Endothelial cell of umbilical vein (primary cell): ENCODE data around the gene SPRED1. TPM values are rescaled to one million over a fixed set of nuclear protein-coding genes. Genes with fewer than 3 reads are reported as not detected.

Source experiments
- BruUV-seq: library from RNA; stranded (reverse); fragments of 400-500 nt; replicated peaks from 2 replicates; lab custom pipeline; 2021; lab: Mats Ljungman, UMichigan
- CTCF ChIA-PET: fragments of 300-600, 350-600 bp; sonication (Branson Sonifier 250); formaldehyde crosslinking; loops from one replicate; lab custom pipeline; 2021; ENCODE audit warnings: antibody characterized with exemption, inconsistent platforms; lab: Charles Lee
- POLR2A ChIA-PET: fragments of 300-600, 350-600 bp; sonication (Branson Sonifier 250); formaldehyde crosslinking; loops from one replicate; lab custom pipeline; 2021; ENCODE audit warnings: antibody characterized with exemption, inconsistent platforms; lab: Charles Lee
- DNase-seq: peaks from one replicate; pipeline ENCODE4 v3.0.0-alpha.2; 2011; ENCODE audit warnings: low read depth, low spot score
- FAIRE-seq: peaks from 2 replicates; lab custom pipeline; 2011; peaks lifted over from hg19 to GRCh38; lab: Jason Lieb, UNC
- H2AFZ ChIP-seq: 2 replicates; pipeline ENCODE4 v1.6.0; 2012; ENCODE audit warnings: low read depth, low read length, control low read depth, inconsistent platforms
- H3K27ac ChIP-seq: 2 replicates; pipeline ENCODE4 v1.5.1; 2011; ENCODE audit warnings: low read depth, mild to moderate bottlenecking, control low read depth, low read length, moderate library complexity; ENCODE audit not compliant: insufficient read depth
- H3K27me3 ChIP-seq, 2 experiments: 2 replicates each; pipeline versions ENCODE4 v1.6.0 to v1.6.1; 2011; ENCODE audit warnings: low read length in 2 of 2, mixed read lengths in 1 of 2; ENCODE audit not compliant: control insufficient read depth in 2 of 2, insufficient read depth in 2 of 2
- H3K36me3 ChIP-seq, 2 experiments: 2 replicates in 1 of 2; 3 replicates in 1 of 2; pipeline ENCODE4 v1.5.1; 2011; ENCODE audit warnings: low read length in 2 of 2, mild to moderate bottlenecking in 1 of 2, moderate library complexity in 1 of 2; ENCODE audit not compliant: control insufficient read depth in 2 of 2, insufficient read depth in 2 of 2; ENCODE audit errors: extremely low read depth in 1 of 2
- H3K4me1 ChIP-seq: 3 replicates; pipeline ENCODE4 v1.5.1; 2011; ENCODE audit warnings: mild to moderate bottlenecking, low read length; ENCODE audit not compliant: control insufficient read depth, insufficient read depth; ENCODE audit errors: extremely low read depth
- H3K4me2 ChIP-seq: 2 replicates; pipeline ENCODE4 v1.6.1; 2011; ENCODE audit warnings: low read length, control low read depth, mixed read lengths; ENCODE audit not compliant: insufficient read depth
- H3K4me3 ChIP-seq, 3 experiments: fragments of 200-600 bp in 1 of 3; sonication (generic), shearing (Covaris generic) in 1 of 3; replicated peaks in 1 of 3; 2 replicates each; pipeline ENCODE4 v1.5.1; 2011 to 2016; ENCODE audit warnings: control low read depth in 3 of 3, low read length in 3 of 3, mild to moderate bottlenecking in 2 of 3, inconsistent platforms in 1 of 3, low read depth in 1 of 3, moderate library complexity in 1 of 3; ENCODE audit not compliant: insufficient read depth in 1 of 3
- H3K79me2 ChIP-seq: 2 replicates; pipeline ENCODE4 v1.6.0; 2012; ENCODE audit warnings: low read length, inconsistent platforms; ENCODE audit not compliant: control insufficient read depth, insufficient read depth
- H3K9ac ChIP-seq: replicated peaks from 2 replicates; pipeline ENCODE3; 2011; ENCODE audit warnings: low read length, control low read depth; ENCODE audit not compliant: insufficient read depth; ENCODE audit errors: extremely low read depth
- H3K9me1 ChIP-seq: replicated peaks from 3 replicates; pipeline ENCODE4 v1.6.0; 2011; ENCODE audit warnings: mild to moderate bottlenecking, low read length; ENCODE audit not compliant: control insufficient read depth, insufficient read depth; ENCODE audit errors: extremely low read depth
- H3K9me3 ChIP-seq: replicated peaks from 2 replicates; pipeline ENCODE4 v1.5.1; 2012; ENCODE audit warnings: low read length, inconsistent platforms; ENCODE audit not compliant: control insufficient read depth, insufficient read depth
- H4K20me1 ChIP-seq: replicated peaks from 2 replicates; pipeline ENCODE3; 2011; ENCODE audit warnings: mild to moderate bottlenecking, low read length; ENCODE audit not compliant: control insufficient read depth, insufficient read depth; ENCODE audit errors: extremely low read depth
- EZH2 ChIP-seq: IDR thresholded peaks from 2 replicates; pipeline ENCODE4 v1.6.1; 2012; ENCODE audit warnings: borderline replicate concordance, low read depth, mild to moderate bottlenecking, moderate library complexity, low read length, inconsistent platforms; ENCODE audit not compliant: severe bottlenecking
- FOS ChIP-seq: IDR thresholded peaks from 2 replicates; pipeline ENCODE4 v1.6.1; 2011; ENCODE audit warnings: mild to moderate bottlenecking, low read length, moderate library complexity, borderline replicate concordance; ENCODE audit not compliant: insufficient read depth
- GATA2 ChIP-seq: IDR thresholded peaks from 2 replicates; pipeline ENCODE4 v1.7.0; 2011; ENCODE audit warnings: low read depth, mild to moderate bottlenecking, moderate library complexity, mixed read lengths, low read length; ENCODE audit not compliant: insufficient read length, insufficient read depth
- JUN ChIP-seq: IDR thresholded peaks from 2 replicates; pipeline ENCODE4 v1.6.1; 2011; ENCODE audit warnings: borderline replicate concordance, low read depth; ENCODE audit not compliant: insufficient read length, insufficient read depth
- MYC ChIP-seq: IDR thresholded peaks from one replicate; pipeline ENCODE4 v1.6.1; 2011; ENCODE audit warnings: mild to moderate bottlenecking, low read depth, low read length
- POLR2A ChIP-seq: IDR thresholded peaks from 2 replicates; pipeline ENCODE4 v1.6.1; 2012; ENCODE audit warnings: low read depth, mild to moderate bottlenecking, control low read depth, low read length
- POLR2AphosphoS5 ChIP-seq: IDR thresholded peaks from 2 replicates; pipeline ENCODE4 v1.6.1; 2012; ENCODE audit warnings: low read depth, mild to moderate bottlenecking, control low read depth, low read length, moderate library complexity; ENCODE audit not compliant: insufficient read depth
- dilution Hi-C: fragments of 300-500 bp; cut with MboI; formaldehyde crosslinking; loops from one replicate; pipeline ENCODE4 v1.15.0; 2019; ENCODE audit warnings: low sequenced_read_pairs; ENCODE audit not compliant: extremely low pct_ligation_motif_present
- intact Hi-C: fragments of 100-400 bp; cut with micrococcal nuclease; formaldehyde crosslinking; loops from one replicate; pipeline ENCODE4 v1.10.0; 2022
- polyA plus RNA-seq, 4 experiments: library from polyadenylated mRNA; depleted of rRNA in 3 of 4; stranded (reverse) in 3 of 4; unstranded in 1 of 4; fragments of >200 nt; gene quantifications; 2 replicates each; pipeline versions ENCODE4 v1.2.1 to v1.2.3, GENCODE V29; 2011 to 2012; ENCODE audit warnings: missing spikeins in 1 of 4
- total RNA-seq: library from RNA; stranded (reverse); gene quantifications from 2 replicates; pipeline ENCODE4 v1.2.3, GENCODE V29; 2021
- TF ChIP-seq, protein P1 (sequence below): IDR thresholded peaks from 2 replicates; pipeline ENCODE4 v1.6.1; 2011; ENCODE audit not compliant: insufficient read depth, insufficient read length
- TF ChIP-seq, protein P2 (sequence below), 2 donors: IDR thresholded peaks; 1 replicate in 1 of 2; 2 replicates in 1 of 2; pipeline ENCODE4 v1.5.1; 2011; ENCODE audit warnings: low read length in 2 of 2, mild to moderate bottlenecking in 2 of 2, moderate library complexity in 2 of 2, control low read depth in 1 of 2, inconsistent platforms in 1 of 2, low read depth in 1 of 2; ENCODE audit not compliant: insufficient read depth in 1 of 2; ENCODE audit errors: extremely low read depth in 1 of 2

SPRED1 gene
- total and polyA plus RNA-seq, 2 donors (not counting 3 experiments of a cell fraction or from before 2014, with no cell fraction given), result 1.3 to 10.7 TPM

DNA sequence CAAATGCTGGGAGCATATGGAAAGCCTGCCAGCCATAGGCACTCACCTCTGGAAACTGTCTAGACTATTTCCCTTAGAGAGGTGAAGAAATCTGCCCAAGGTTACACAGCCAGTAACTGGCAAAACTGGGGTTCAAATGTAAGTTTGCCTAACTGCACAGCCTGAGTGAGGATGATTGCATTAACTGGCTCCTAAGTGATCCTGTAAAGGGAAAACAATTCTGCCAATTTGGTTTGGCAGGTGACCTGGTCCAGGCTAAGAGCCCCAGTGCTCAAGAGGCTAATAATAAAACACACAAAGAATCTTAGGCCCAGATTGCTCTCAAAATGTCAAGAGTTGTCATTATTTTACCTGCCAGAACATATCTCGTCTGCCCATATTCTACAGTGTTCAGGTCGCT is 43.9 kb upstream of the SPRED1 start:
- H3K9me3 ChIP-seq, result no peaks in the 10 kb centered on the region
- no peak overlapping the region for H3K4me2 ChIP-seq
- H4K20me1 ChIP-seq, result no peaks in the 10 kb centered on the region
- no peaks in the 10 kb centered on the region for H3K36me3 ChIP-seq
- H3K9me1 ChIP-seq, result no peaks in the 10 kb centered on the region
- intact Hi-C loops (no loop called here), dilution Hi-C loops (no loop called here)
- BruUV-seq, result no TSS peak
- no peak overlapping the region for H3K9ac ChIP-seq
- H3K4me1 ChIP-seq, result no peaks in the 10 kb centered on the region
- TF ChIP-seq, protein P1, sequence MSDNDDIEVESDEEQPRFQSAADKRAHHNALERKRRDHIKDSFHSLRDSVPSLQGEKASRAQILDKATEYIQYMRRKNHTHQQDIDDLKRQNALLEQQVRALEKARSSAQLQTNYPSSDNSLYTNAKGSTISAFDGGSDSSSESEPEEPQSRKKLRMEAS, result no peak
- TF ChIP-seq, protein P2, sequence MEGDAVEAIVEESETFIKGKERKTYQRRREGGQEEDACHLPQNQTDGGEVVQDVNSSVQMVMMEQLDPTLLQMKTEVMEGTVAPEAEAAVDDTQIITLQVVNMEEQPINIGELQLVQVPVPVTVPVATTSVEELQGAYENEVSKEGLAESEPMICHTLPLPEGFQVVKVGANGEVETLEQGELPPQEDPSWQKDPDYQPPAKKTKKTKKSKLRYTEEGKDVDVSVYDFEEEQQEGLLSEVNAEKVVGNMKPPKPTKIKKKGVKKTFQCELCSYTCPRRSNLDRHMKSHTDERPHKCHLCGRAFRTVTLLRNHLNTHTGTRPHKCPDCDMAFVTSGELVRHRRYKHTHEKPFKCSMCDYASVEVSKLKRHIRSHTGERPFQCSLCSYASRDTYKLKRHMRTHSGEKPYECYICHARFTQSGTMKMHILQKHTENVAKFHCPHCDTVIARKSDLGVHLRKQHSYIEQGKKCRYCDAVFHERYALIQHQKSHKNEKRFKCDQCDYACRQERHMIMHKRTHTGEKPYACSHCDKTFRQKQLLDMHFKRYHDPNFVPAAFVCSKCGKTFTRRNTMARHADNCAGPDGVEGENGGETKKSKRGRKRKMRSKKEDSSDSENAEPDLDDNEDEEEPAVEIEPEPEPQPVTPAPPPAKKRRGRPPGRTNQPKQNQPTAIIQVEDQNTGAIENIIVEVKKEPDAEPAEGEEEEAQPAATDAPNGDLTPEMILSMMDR (IDR thresholded peaks at IDR 0.05; ENCODE audit: extremely low read depth in 1 of 2, insufficient read depth in 1 of 2, low read depth in 1 of 2, low read length in 2 of 2), result no peak
- TF ChIP-seq POLR2A (no peak), EZH2 (no peak), POLR2AphosphoS5 (no peak), MYC (no peak), JUN (no peak), GATA2 (no peak), FOS (no peak)
- FAIRE-seq (no peak), DNase-seq (no peak)
- ChIA-PET CTCF (interaction anchor here (1.2 kb wide), 1 partner anchor 22 kb away, joined by 3 read pairs; no protein-coding TSS in a partner anchor), POLR2A (no interaction called here)
- no peaks in the 10 kb centered on the region for H3K79me2 ChIP-seq
- H3K27ac ChIP-seq, result no peak overlapping the region
- no peak overlapping the region for H3K4me3 ChIP-seq
- no peak overlapping the region for H2AFZ ChIP-seq
- H3K27me3 ChIP-seq, result peaks cover 39 to 58% of the 10 kb centered on the region in 2 experiments
